DND-41 (cell line): ENCODE results near the gene CYB561.
A peak's percentile ranks its signal among the peaks of the same experiment; 100 is the strongest.

ENCODE experiments used
- ATAC-seq: fragments of 200-7000 bp; cut with Tn5 transposase; 3 replicates; pipeline ENCODE4 v1.9.1; 2021; ENCODE audit warnings: low read depth; ENCODE audit not compliant: insufficient read depth
- DNase-seq: peaks from one replicate; pipeline ENCODE4 v3.0.0-alpha.2; 2020
- H2AFZ ChIP-seq: 2 replicates; pipeline ENCODE4 v1.6.0; 2012; ENCODE audit warnings: low read depth, low read length
- H3K27ac ChIP-seq: 2 replicates; pipeline ENCODE4 v1.5.1; 2012; ENCODE audit warnings: low read length, inconsistent platforms
- H3K27me3 ChIP-seq: fragments of 200-600 bp; sonication (generic); 2 replicates; pipeline ENCODE4 v1.6.0; 2012; ENCODE audit warnings: low read length, mild to moderate bottlenecking, inconsistent platforms; ENCODE audit not compliant: insufficient read depth, poor library complexity
- H3K36me3 ChIP-seq: 2 replicates; pipeline ENCODE4 v1.5.1; 2012; ENCODE audit warnings: low read length, inconsistent platforms; ENCODE audit not compliant: insufficient read depth
- H3K4me1 ChIP-seq: 2 replicates; pipeline ENCODE4 v1.5.1; 2012; ENCODE audit warnings: mild to moderate bottlenecking, low read length; ENCODE audit not compliant: insufficient read depth
- H3K4me2 ChIP-seq: 2 replicates; pipeline ENCODE4 v1.6.0; 2012; ENCODE audit warnings: mild to moderate bottlenecking, moderate library complexity, low read length, inconsistent platforms; ENCODE audit not compliant: insufficient read depth
- H3K4me3 ChIP-seq, 2 experiments: fragments of 200-600 bp in 1 of 2; shearing (Covaris generic) in 1 of 2; 2 replicates each; pipeline ENCODE4 v1.5.1; 2012 to 2016; ENCODE audit warnings: inconsistent platforms in 2 of 2, low read length in 2 of 2, mild to moderate bottlenecking in 2 of 2, low read depth in 1 of 2, moderate library complexity in 1 of 2
- H3K79me2 ChIP-seq: 2 replicates; pipeline ENCODE4 v1.6.0; 2012; ENCODE audit warnings: low read length, inconsistent platforms; ENCODE audit not compliant: insufficient read depth
- H3K9ac ChIP-seq: 2 replicates; pipeline ENCODE4 v1.6.0; 2012; ENCODE audit warnings: low read depth, mild to moderate bottlenecking, inconsistent platforms, low read length, moderate library complexity
- H3K9me3 ChIP-seq: 2 replicates; pipeline ENCODE4 v1.5.1; 2012; ENCODE audit warnings: low read length, moderate library complexity, mild to moderate bottlenecking, inconsistent platforms; ENCODE audit not compliant: insufficient read depth, severe bottlenecking
- H4K20me1 ChIP-seq: 2 replicates; pipeline ENCODE4 v1.6.0; 2012; ENCODE audit warnings: low read length; ENCODE audit not compliant: insufficient read depth
- EZH2 ChIP-seq: IDR thresholded peaks from 3 replicates; pipeline ENCODE4 v1.6.1; 2012; ENCODE audit warnings: borderline replicate concordance, low read depth, mild to moderate bottlenecking, moderate library complexity, low read length, inconsistent platforms; ENCODE audit not compliant: severe bottlenecking
- TF ChIP-seq, protein P1 (sequence below): IDR thresholded peaks from 2 replicates; pipeline ENCODE4 v1.5.1; 2012; ENCODE audit warnings: borderline replicate concordance, low read length, moderate library complexity, mild to moderate bottlenecking; ENCODE audit not compliant: poor library complexity, severe bottlenecking; ENCODE audit errors: extremely low read depth

CYB561 gene

GRCh38 chr17:63476459-63476853 lies 30.4 kb upstream of the CYB561 start:
- no peaks in the 10 kb centered on the region for H3K9me3 ChIP-seq
- H3K27me3 ChIP-seq = peaks cover 44% of the 10 kb centered on the region
- TF ChIP-seq, protein P1, sequence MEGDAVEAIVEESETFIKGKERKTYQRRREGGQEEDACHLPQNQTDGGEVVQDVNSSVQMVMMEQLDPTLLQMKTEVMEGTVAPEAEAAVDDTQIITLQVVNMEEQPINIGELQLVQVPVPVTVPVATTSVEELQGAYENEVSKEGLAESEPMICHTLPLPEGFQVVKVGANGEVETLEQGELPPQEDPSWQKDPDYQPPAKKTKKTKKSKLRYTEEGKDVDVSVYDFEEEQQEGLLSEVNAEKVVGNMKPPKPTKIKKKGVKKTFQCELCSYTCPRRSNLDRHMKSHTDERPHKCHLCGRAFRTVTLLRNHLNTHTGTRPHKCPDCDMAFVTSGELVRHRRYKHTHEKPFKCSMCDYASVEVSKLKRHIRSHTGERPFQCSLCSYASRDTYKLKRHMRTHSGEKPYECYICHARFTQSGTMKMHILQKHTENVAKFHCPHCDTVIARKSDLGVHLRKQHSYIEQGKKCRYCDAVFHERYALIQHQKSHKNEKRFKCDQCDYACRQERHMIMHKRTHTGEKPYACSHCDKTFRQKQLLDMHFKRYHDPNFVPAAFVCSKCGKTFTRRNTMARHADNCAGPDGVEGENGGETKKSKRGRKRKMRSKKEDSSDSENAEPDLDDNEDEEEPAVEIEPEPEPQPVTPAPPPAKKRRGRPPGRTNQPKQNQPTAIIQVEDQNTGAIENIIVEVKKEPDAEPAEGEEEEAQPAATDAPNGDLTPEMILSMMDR = no peak
- TF ChIP-seq EZH2 = no peak
- peak overlapping the region; percentile 8 to 58; a peak in 3 of 4 replicates for H3K4me3 ChIP-seq
- peaks cover 21% of the 10 kb centered on the region for H3K4me1 ChIP-seq
- peak overlapping the region; percentile 89 for H3K4me2 ChIP-seq
- peak overlapping the region; percentile 38; the same call in 1 of the 2 replicates for H3K9ac ChIP-seq
- no peak overlapping the region for H2AFZ ChIP-seq
- no peak overlapping the region for H3K27ac ChIP-seq
- H4K20me1 ChIP-seq = peaks cover 25% of the 10 kb centered on the region
- DNase-seq (no peak), ATAC-seq (peak; percentile 15)
- no peaks in the 10 kb centered on the region for H3K79me2 ChIP-seq
- no peaks in the 10 kb centered on the region for H3K36me3 ChIP-seq

- peaks cover 25% of the 10 kb centered on the region for H4K20me1 ChIP-seq
- no peak overlapping the region for H2AFZ ChIP-seq
- TF ChIP-seq EZH2 = no peak
- TF ChIP-seq, protein P1 = no peak
- H3K27ac ChIP-seq = no peak overlapping the region
- peaks cover 21% of the 10 kb centered on the region for H3K4me1 ChIP-seq
- no peaks in the 10 kb centered on the region for H3K79me2 ChIP-seq
- H3K9ac ChIP-seq = no peak overlapping the region
- H3K36me3 ChIP-seq = no peaks in the 10 kb centered on the region
- peak overlapping the region in 1 of 2 experiments; percentile 58; a peak in 1 of 4 replicates for H3K4me3 ChIP-seq
- H3K4me2 ChIP-seq = peak overlapping the region; percentile 89
- ATAC-seq (no peak; the same call in 2 of the 3 replicates), DNase-seq (no peak)
- peaks cover 44% of the 10 kb centered on the region for H3K27me3 ChIP-seq
- H3K9me3 ChIP-seq = no peaks in the 10 kb centered on the region
Observed at GRCh38 chr17:63475491-63476412, 29.6 kb upstream of the CYB561 start.

DNA sequence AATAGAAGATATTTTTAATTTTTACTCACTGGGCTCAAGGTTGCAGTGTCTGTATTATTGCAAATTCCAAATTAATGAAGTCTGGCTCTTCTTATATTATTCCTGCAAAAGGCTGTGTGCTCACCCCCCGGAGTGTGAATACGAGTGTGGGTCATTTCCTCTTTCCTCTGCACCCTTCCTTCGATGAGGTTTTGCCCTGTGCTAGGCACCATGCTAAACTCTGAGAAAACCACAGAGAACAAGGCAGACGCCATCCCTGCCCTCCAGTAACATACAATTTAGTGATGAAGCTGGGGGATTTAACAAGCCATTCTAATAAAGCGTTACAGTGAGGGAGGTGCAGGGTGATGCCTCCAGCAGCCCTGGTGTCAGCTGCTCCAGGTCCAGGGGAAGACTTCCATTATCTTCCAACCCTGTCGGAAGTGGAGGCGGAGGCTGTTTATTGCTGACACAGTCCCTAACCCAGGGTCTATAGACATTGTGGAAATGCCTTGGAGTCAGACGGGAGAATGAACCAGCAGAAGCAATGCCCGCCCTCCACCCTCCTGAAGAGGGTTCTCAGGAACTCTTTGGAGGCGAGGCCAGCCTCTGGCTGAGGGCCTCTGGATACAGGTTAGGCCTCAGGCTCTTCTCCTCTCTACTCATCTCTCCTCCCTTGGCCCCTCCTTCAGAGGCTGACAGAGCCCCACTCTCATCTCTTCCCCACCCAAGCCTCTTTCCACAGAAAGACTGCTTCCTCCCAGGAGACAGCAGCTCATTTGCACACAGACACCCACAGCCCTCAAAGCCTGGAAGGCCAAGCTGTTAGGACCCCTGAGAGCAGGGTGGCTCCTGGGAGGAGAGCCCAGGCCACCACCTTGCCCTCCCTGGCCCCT lies 28.7 kb upstream of the CYB561 start:
- H3K27ac ChIP-seq = no peak overlapping the region
- no peak overlapping the region for H3K4me2 ChIP-seq
- DNase-seq = no peak
- H3K79me2 ChIP-seq = no peaks in the 10 kb centered on the region
- peaks cover 24% of the 10 kb centered on the region for H4K20me1 ChIP-seq
- H2AFZ ChIP-seq = no peak overlapping the region
- no peak for ATAC-seq
- H3K27me3 ChIP-seq = peaks cover 44% of the 10 kb centered on the region
- H3K9ac ChIP-seq = no peak overlapping the region
- no peaks in the 10 kb centered on the region for H3K36me3 ChIP-seq
- TF ChIP-seq, protein P1 = no peak
- no peak for TF ChIP-seq EZH2
- no peak overlapping the region for H3K4me3 ChIP-seq
- H3K9me3 ChIP-seq = no peaks in the 10 kb centered on the region
- peaks cover 21% of the 10 kb centered on the region for H3K4me1 ChIP-seq
